HepG2 (cell line): Measurements from ENCODE around the gene KAZALD1. TPM values are rescaled to one million over a fixed set of nuclear protein-coding genes. Genes with fewer than 3 reads are reported as not detected.

ENCODE experiments used
- BRD4 ChIP-seq: sonication (generic); formaldehyde crosslinking; IDR thresholded peaks from 2 replicates; pipeline ENCODE4 v1.4.0; 2020; ENCODE audit warnings: missing genetic modification reagents
- CERS6 ChIP-seq: sonication (generic); formaldehyde crosslinking; IDR thresholded peaks from 2 replicates; pipeline ENCODE4 v1.5.0; 2020; ENCODE audit warnings: missing genetic modification reagents
- CREM ChIP-seq, 2 experiments: sonication (generic) in 1 of 2; formaldehyde crosslinking in 1 of 2; IDR thresholded peaks; 2 replicates each; pipeline versions ENCODE4 v1.4.0 to v1.6.1; 2016 to 2020; ENCODE audit warnings: antibody characterized with exemption in 1 of 2, mild to moderate bottlenecking in 1 of 2, missing genetic modification reagents in 1 of 2
- CTCF ChIP-seq: sonication (generic); formaldehyde crosslinking; IDR thresholded peaks from 2 replicates; pipeline ENCODE4 v1.5.0; 2020; ENCODE audit warnings: mild to moderate bottlenecking, missing genetic modification reagents, moderate library complexity
- DNMT1 ChIP-seq: sonication (generic); formaldehyde crosslinking; IDR thresholded peaks from 2 replicates; pipeline ENCODE4 v1.5.1; 2020; ENCODE audit warnings: mild to moderate bottlenecking, missing genetic modification reagents
- FOSL1 ChIP-seq: sonication (generic); formaldehyde crosslinking; IDR thresholded peaks from 2 replicates; pipeline ENCODE4 v1.9.0; 2021; ENCODE audit warnings: missing genetic modification reagents, borderline replicate concordance
- FOXO1 ChIP-seq: sonication (generic); formaldehyde crosslinking; IDR thresholded peaks from 2 replicates; pipeline ENCODE4 v1.4.0; 2020; ENCODE audit warnings: missing genetic modification reagents
- JUNB ChIP-seq: sonication (generic); formaldehyde crosslinking; IDR thresholded peaks from 2 replicates; pipeline ENCODE4 v1.8.0; 2022; ENCODE audit warnings: missing genetic modification reagents, mild to moderate bottlenecking, borderline replicate concordance
- MNT ChIP-seq: fragments of 450-650 bp; IDR thresholded peaks from 2 replicates; pipeline ENCODE4 v1.6.1; 2016
- MXD1 ChIP-seq: sonication (generic); formaldehyde crosslinking; IDR thresholded peaks from 2 replicates; pipeline ENCODE4 v1.4.0; 2020; ENCODE audit warnings: mild to moderate bottlenecking, missing genetic modification reagents
- MYC ChIP-seq: sonication (generic); formaldehyde crosslinking; IDR thresholded peaks from 2 replicates; pipeline ENCODE4 v1.9.0; 2021; ENCODE audit warnings: missing genetic modification reagents, borderline replicate concordance
- NAIF1 ChIP-seq: sonication (generic); formaldehyde crosslinking; IDR thresholded peaks from 2 replicates; pipeline ENCODE4 v1.5.0; 2020; ENCODE audit warnings: mild to moderate bottlenecking, missing genetic modification reagents, borderline replicate concordance
- NR3C1 ChIP-seq: sonication (generic); formaldehyde crosslinking; IDR thresholded peaks from 2 replicates; pipeline ENCODE4 v1.4.0; 2020; ENCODE audit warnings: missing genetic modification reagents
- PCBP1 ChIP-seq: fragments of 200-400 bp; formaldehyde crosslinking; IDR thresholded peaks from 2 replicates; pipeline ENCODE4 v1.6.1; 2017; ENCODE audit warnings: mild to moderate bottlenecking, low read depth, low read length, borderline replicate concordance
- XRCC5 ChIP-seq: fragments of 200-400 bp; formaldehyde crosslinking; optimal IDR thresholded peaks from 2 replicates; pipeline ENCODE3; 2017; ENCODE audit warnings: mild to moderate bottlenecking, low read length
- ZMYM4 ChIP-seq: sonication (generic); formaldehyde crosslinking; IDR thresholded peaks from 2 replicates; pipeline ENCODE4 v1.8.1; 2023; ENCODE audit warnings: mild to moderate bottlenecking, missing genetic modification reagents
- ZNF224 ChIP-seq: sonication (generic); formaldehyde crosslinking; IDR thresholded peaks from 2 replicates; pipeline ENCODE4 v1.5.0; 2020; ENCODE audit warnings: mild to moderate bottlenecking, missing genetic modification reagents
- ZNF367 ChIP-seq: sonication (generic); formaldehyde crosslinking; IDR thresholded peaks from 2 replicates; pipeline ENCODE4 v1.4.0; 2020; ENCODE audit warnings: missing genetic modification reagents, borderline replicate concordance
- ZNF607 ChIP-seq: sonication (generic); formaldehyde crosslinking; IDR thresholded peaks from 2 replicates; pipeline ENCODE4 v1.5.1; 2020; ENCODE audit warnings: missing genetic modification reagents, mild to moderate bottlenecking, borderline replicate concordance
- ZNF629 ChIP-seq: sonication (generic); formaldehyde crosslinking; conservative IDR thresholded peaks from 2 replicates; pipeline ENCODE4 v1.5.0; 2020; ENCODE audit warnings: missing genetic modification reagents
- ZNF687 ChIP-seq: sonication (generic); formaldehyde crosslinking; IDR thresholded peaks from 2 replicates; pipeline ENCODE4 v1.5.1; 2020; ENCODE audit warnings: mild to moderate bottlenecking, missing genetic modification reagents, moderate library complexity
- polyA plus RNA-seq, 8 experiments: library from polyadenylated mRNA; depleted of rRNA in 3 of 8; stranded (reverse) in 7 of 8; unstranded in 1 of 8; fragments of >200 nt; fragmentation: Illumina TruSeq in 4 of 8; extraction: Trizol in 4 of 8; gene quantifications; 2 replicates each; pipeline versions ENCODE4 v1.2.1 to v1.2.3, GENCODE V29; 2011 to 2016; ENCODE audit warnings: low read depth in 4 of 8, missing spikeins in 1 of 8, mixed read lengths in 1 of 8; ENCODE audit not compliant: insufficient read depth in 1 of 8
- total RNA-seq, 5 experiments: library from RNA; depleted of rRNA; stranded (reverse); fragments of >200 nt; fragmentation: Illumina TruSeq; extraction: Trizol; gene quantifications; 2 replicates each; pipeline ENCODE4 v1.2.3, GENCODE V29; 2016; ENCODE audit warnings: low read depth in 1 of 5

KAZALD1 gene
- total and polyA plus RNA-seq, 2 of the 13 experiments (the other 11 are each of a cell fraction or from before 2014, with no cell fraction given) = 16.7 to 27.7 TPM

- TF ChIP-seq ZNF687 (CRISPR knock-in tag) (peak; percentile 44), NR3C1 (CRISPR knock-in tag) (no peak), ZNF224 (CRISPR knock-in tag) (no peak), CREM (IDR thresholded peaks at IDR 0.05) (no peak), CREM (CRISPR knock-in tag; IDR thresholded peaks at IDR 0.05) (no peak), PCBP1 (0 out of 2 replicates have a peak, but pooled peaks have one; percentile 46), ZNF607 (no peak), CTCF (CRISPR knock-in tag) (peak; percentile 92), MNT (peak; percentile 60; the same call in 1 of the 2 replicates), FOSL1 (CRISPR knock-in tag) (no peak), DNMT1 (no peak), XRCC5 (peak; percentile 16), ZNF629 (no peak), NAIF1 (CRISPR knock-in tag) (no peak), MYC (peak; percentile 15; the same call in 1 of the 2 replicates), ZMYM4 (CRISPR knock-in tag) (no peak), CERS6 (CRISPR knock-in tag) (no peak), MXD1 (CRISPR knock-in tag) (no peak), BRD4 (CRISPR knock-in tag) (no peak), FOXO1 (CRISPR knock-in tag) (no peak), JUNB (no peak), ZNF367 (CRISPR knock-in tag) (no peak)
These were observed 47.4 kb upstream of the KAZALD1 start (continued) for GRCh38 chr10:101014230-101014884.
